Left lung (tissue), 10 donors: ENCODE results near the gene CRNKL1. TPM values are rescaled to one million over a fixed set of nuclear protein-coding genes. Genes with fewer than 3 reads are reported as not detected.

Experiments
- ATAC-seq: fragments of 200-7000 bp; cut with Tn5 transposase; one replicate; pipeline ENCODE4 v1.9.1; 2020; ENCODE audit warnings: moderate library complexity
- DNase-seq, 4 donors: peaks; one replicate each; pipeline ENCODE4 v3.0.0-alpha.2; 2013 to 2020
- H3K27ac ChIP-seq, 2 donors: fragments of 200-600 bp; sonication (generic) in 1 of 2; one replicate each; pipeline versions ENCODE4 v1.5.0 to v1.8.0; 2020 to 2021
- H3K27me3 ChIP-seq, 2 donors: fragments of 200-600 bp; sonication (generic) in 1 of 2; one replicate each; pipeline versions ENCODE4 v1.5.0 to v1.8.0; 2020 to 2021
- H3K36me3 ChIP-seq, 2 donors: fragments of 200-600 bp; sonication (generic) in 1 of 2; one replicate each; pipeline versions ENCODE4 v1.5.0 to v1.8.0; 2020 to 2021
- H3K4me1 ChIP-seq, 2 donors: fragments of 200-600 bp; one replicate each; pipeline ENCODE4 v1.8.0; 2021
- H3K4me3 ChIP-seq, 2 donors: fragments of 200-600 bp; sonication (generic) in 1 of 2; one replicate each; pipeline versions ENCODE4 v1.5.0 to v1.8.0; 2020 to 2021; ENCODE audit warnings: mild to moderate bottlenecking in 1 of 2
- H3K9me3 ChIP-seq, 2 donors: fragments of 200-600 bp; sonication (generic) in 1 of 2; one replicate each; pipeline versions ENCODE4 v1.5.0 to v1.8.0; 2020 to 2021
- CTCF ChIP-seq, 2 donors: fragments of 200-600 bp; sonication (generic) in 1 of 2; IDR thresholded peaks; one replicate each; pipeline versions ENCODE4 v1.5.0 to v1.8.0; 2021; ENCODE audit warnings: antibody characterized with exemption in 2 of 2
- intact Hi-C, 2 donors: fragments of 100-400 bp; cut with DNase I; formaldehyde crosslinking; loops; one replicate each; pipeline versions ENCODE4 v1.11.2 to v1.14.2; 2022
- polyA plus RNA-seq, 6 donors: library from polyadenylated mRNA; unstranded; fragments of 120-200 nt; gene quantifications; one replicate each; pipeline ENCODE4 v1.2.1, GENCODE V29; 2013; ENCODE audit not compliant: insufficient read length in 6 of 6
- total RNA-seq, 2 donors: library from RNA; stranded (reverse); fragmentation: NEBNext Ultra II Directional; extraction: Animal tissue kit (Norgen Biotek cat#: 25700); gene quantifications; one replicate each; pipeline ENCODE4 v1.2.1, GENCODE V29; 2021
- donor health status: DM: no; HTN: yes; CAD: no.
- donor health status: DM: no; HTN: no; CAD: no.

The CRNKL1 gene
- total and polyA plus RNA-seq, 8 donors: 17.9 to 48.3 (median 40.2) TPM

- no peaks in the 10 kb centered on the region for H3K4me1 ChIP-seq
- peak overlapping the region in 1 of 2 donors; percentile 10 for H3K27ac ChIP-seq
- H3K9me3 ChIP-seq: no peaks in the 10 kb centered on the region
- H3K36me3 ChIP-seq: peaks cover 0 to 100% of the 10 kb centered on the region in 2 donors
- no peak for TF ChIP-seq CTCF (IDR thresholded peaks at IDR 0.05)
- ATAC-seq (peak; percentile 34), DNase-seq (no peak)
- no peaks in the 10 kb centered on the region for H3K27me3 ChIP-seq
- no peak overlapping the region for H3K4me3 ChIP-seq
- intact Hi-C loops: no loop called here
Observed at GRCh38 chr20:20037960-20038359, 14.3 kb downstream of the CRNKL1 start.

DNA sequence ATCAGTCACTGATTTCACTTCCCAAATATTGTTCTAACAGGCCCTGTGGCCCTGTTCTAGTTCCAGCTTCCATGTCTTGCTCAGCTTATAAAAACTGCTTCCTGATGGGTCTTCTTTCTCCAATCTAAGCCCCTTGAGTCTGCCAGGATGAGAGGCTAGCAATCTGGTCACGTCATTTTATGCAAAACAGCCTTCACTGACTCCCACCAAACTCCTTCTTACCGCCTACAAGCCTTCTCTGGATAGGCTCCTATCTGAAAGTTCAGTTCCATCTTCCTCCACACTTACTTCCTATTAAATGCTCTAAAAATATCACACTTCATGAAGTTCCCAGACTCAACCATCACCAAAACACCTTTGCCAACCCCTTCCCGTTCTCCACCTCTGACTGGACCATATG, 15.5 kb downstream of the CRNKL1 start:
- Histone ChIP-seq H3K4me1 (no peaks in the 10 kb centered on the region), H3K9me3 (no peaks in the 10 kb centered on the region), H3K36me3 (peaks cover 0 to 100% of the 10 kb centered on the region in 2 donors), H3K27me3 (no peaks in the 10 kb centered on the region), H3K27ac (no peak overlapping the region), H3K4me3 (no peak overlapping the region)
- DNase-seq (no peak), ATAC-seq (no peak)
- intact Hi-C loops: no loop called here
- no peak for TF ChIP-seq CTCF (IDR thresholded peaks at IDR 0.05)

- no peak for TF ChIP-seq CTCF (IDR thresholded peaks at IDR 0.05)
- DNase-seq (no peak), ATAC-seq (no peak)
- H3K27ac ChIP-seq: no peak overlapping the region
- peaks cover 0 to 86% of the 10 kb centered on the region in 2 donors for H3K36me3 ChIP-seq
- intact Hi-C loops: no loop called here
- H3K4me3 ChIP-seq: no peak overlapping the region
- H3K27me3 ChIP-seq: no peaks in the 10 kb centered on the region
- H3K9me3 ChIP-seq: no peaks in the 10 kb centered on the region
- H3K4me1 ChIP-seq: no peaks in the 10 kb centered on the region
Observed at GRCh38 chr20:20034486-20034885, 17.8 kb downstream of the CRNKL1 start.

DNA sequence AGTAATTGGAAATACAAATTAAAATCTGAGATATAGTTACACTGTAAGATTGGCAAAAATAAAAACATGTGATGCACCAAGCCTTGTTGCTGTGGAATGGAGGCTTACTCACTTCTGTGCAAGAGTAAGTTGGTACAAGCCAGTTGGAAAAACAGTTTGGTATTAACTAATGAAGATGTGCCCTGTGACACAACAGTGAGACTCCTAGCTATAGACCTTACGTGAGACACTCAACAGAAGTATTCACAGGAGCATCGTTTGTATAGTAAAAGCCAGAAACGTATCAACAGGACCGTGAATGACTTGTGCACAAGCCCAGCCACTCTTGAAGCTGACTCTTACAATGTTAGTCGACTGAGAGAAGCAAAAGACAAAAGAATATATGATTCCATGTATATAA, 20.5 kb downstream of the CRNKL1 start:
- Histone ChIP-seq H3K27ac (no peak overlapping the region), H3K36me3 (peaks cover 0 to 82% of the 10 kb centered on the region in 2 donors)
- TF ChIP-seq CTCF (IDR thresholded peaks at IDR 0.05): no peak

GRCh38 chr20:20027284-20027683, 25.0 kb downstream of the CRNKL1 start:
- no peak overlapping the region for H3K27ac ChIP-seq
- intact Hi-C loops: no loop called here
- peaks cover 0 to 60% of the 10 kb centered on the region in 2 donors for H3K36me3 ChIP-seq

More for the DNA sequence above, 20.5 kb downstream of the CRNKL1 start:
- ATAC-seq (no peak), DNase-seq (no peak)
- H3K27me3 ChIP-seq: no peaks in the 10 kb centered on the region
- intact Hi-C loops: no loop called here
- H3K4me1 ChIP-seq: no peaks in the 10 kb centered on the region
- no peaks in the 10 kb centered on the region for H3K9me3 ChIP-seq
- no peak overlapping the region for H3K4me3 ChIP-seq

More at GRCh38 chr20:20027284-20027683, 25.0 kb downstream of the CRNKL1 start:
- no peak overlapping the region for H3K4me3 ChIP-seq
- H3K27me3 ChIP-seq: no peaks in the 10 kb centered on the region
- H3K4me1 ChIP-seq: no peaks in the 10 kb centered on the region
- DNase-seq (no peak), ATAC-seq (no peak)
- H3K9me3 ChIP-seq: no peaks in the 10 kb centered on the region
- no peak for TF ChIP-seq CTCF (IDR thresholded peaks at IDR 0.05)
